ENCODE data around the gene KIF3A.

Gene KIF3A

DNA sequence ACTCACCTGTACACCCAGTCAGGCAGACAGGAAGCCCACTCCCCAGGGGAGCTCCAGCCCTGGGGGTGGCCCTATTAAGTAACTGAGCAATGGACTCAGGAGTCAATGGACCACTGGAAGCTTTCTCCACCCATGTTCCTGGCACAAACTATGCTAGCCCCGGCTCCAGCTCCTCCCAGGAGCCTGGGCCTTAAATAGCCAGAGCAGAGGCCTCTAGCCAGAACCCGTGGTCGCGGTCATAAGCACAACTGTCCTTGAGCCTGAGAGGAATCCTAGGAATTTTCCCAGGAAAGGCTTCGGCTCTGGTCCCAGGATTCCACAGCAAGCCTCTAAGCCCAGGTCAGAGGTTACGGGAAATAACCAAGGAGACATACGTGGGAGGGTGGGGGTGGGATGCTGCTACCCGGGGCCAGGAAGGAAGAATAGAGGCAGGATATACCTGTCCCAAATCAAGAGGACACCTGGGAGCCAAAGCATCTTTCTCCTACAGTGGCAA is 34.2 kb upstream of the KIF3A start:
- Histone ChIP-seq H3K27me3 (ENCODE audit: control insufficient read depth in 1 of 2, insufficient read depth in 2 of 2, low read length in 2 of 2) (no peaks in the 10 kb centered on the region), H3K4me1 (ENCODE audit: control insufficient read depth in 1 of 2, insufficient read depth in 2 of 2, low read length in 2 of 2) (peaks cover 26 to 27% of the 10 kb centered on the region in 2 donors), H3K9me3 (ENCODE audit: control insufficient read depth in 1 of 2, low read length in 2 of 2) (no peaks in the 10 kb centered on the region), H3K4me3 (ENCODE audit: low read depth in 1 of 2, low read length in 2 of 2) (no peak overlapping the region), H3K27ac (ENCODE audit: low read depth, low read length) (no peak overlapping the region), H3K36me3 (ENCODE audit: control insufficient read depth in 1 of 2, insufficient read depth in 2 of 2, low read length in 2 of 2) (peaks cover 0 to 3% of the 10 kb centered on the region in 2 donors), H3K9ac (ENCODE audit: low read depth in 1 of 2, low read length in 2 of 2) (no peak overlapping the region)

DNA sequence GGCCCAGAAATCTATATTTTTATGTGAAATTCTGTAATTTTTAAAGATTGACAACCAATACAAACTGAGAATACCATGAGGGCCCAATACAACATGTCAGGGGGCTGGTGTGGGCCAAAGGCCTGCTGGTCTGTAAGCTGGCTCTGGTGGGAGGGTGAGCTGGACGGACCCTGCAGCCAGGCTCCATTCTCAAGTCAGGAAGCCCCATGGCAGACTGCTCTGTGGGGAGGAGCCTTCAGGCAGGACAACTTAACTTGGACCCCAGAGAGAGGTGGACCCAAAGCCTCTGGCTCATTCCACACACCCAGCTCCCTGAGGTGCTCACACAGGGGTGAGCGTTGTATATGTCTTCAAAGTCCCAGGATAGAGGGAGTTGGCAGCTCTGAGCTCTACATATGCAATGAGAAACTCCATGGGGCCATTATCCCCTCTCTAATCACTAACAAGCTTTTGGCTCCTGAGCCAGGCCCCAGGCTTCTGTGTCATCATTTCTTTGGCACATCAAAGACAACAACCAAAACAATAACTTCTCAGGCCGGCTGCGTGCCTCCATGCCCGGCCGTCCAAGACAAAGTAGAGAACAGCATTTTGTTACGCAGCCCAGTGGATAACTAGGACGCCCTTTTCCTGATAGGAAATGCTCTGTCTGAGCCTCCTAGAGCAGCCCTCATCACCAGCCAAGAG is 33.3 kb upstream of the KIF3A start:
- H3K27ac ChIP-seq (ENCODE audit: low read depth, low read length): no peak overlapping the region
- no peaks in the 10 kb centered on the region for H3K9me3 ChIP-seq (ENCODE audit: control insufficient read depth in 1 of 2, low read length in 2 of 2)
- H3K27me3 ChIP-seq (ENCODE audit: control insufficient read depth in 1 of 2, insufficient read depth in 2 of 2, low read length in 2 of 2): no peaks in the 10 kb centered on the region
- H3K36me3 ChIP-seq (ENCODE audit: control insufficient read depth in 1 of 2, insufficient read depth in 2 of 2, low read length in 2 of 2): peaks cover 0 to 3% of the 10 kb centered on the region in 2 donors
- peaks cover 19 to 20% of the 10 kb centered on the region in 2 donors for H3K4me1 ChIP-seq (ENCODE audit: control insufficient read depth in 1 of 2, insufficient read depth in 2 of 2, low read length in 2 of 2)
- no peak overlapping the region for H3K9ac ChIP-seq (ENCODE audit: low read depth in 1 of 2, low read length in 2 of 2)
- no peak overlapping the region for H3K4me3 ChIP-seq (ENCODE audit: low read depth in 1 of 2, low read length in 2 of 2)

DNA sequence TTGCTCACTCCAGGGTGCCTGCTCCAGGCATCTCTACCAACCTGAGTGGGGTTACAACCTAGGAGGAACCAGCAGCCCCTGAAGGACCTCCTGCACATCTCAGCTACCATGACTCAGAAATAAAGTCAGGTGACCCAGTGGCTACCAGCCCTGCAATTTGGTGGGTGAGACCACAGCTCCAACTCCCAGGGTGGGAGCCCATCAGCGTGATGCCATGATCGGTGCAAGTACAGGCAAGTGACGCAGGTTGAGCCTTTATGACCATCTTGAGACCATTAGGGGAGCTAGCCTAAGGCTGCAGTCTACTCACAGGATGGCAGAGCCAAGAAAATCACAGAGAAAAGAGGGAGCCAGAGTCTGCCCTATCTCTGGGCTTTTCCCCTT is 31.1 kb upstream of the KIF3A start:
- Histone ChIP-seq H3K36me3 (ENCODE audit: control insufficient read depth in 1 of 2, insufficient read depth in 2 of 2, low read length in 2 of 2) (peaks cover 14 to 16% of the 10 kb centered on the region in 2 donors), H3K4me3 (ENCODE audit: low read depth in 1 of 2, low read length in 2 of 2) (no peak overlapping the region), H3K27ac (ENCODE audit: low read depth, low read length) (no peak overlapping the region), H3K9me3 (ENCODE audit: control insufficient read depth in 1 of 2, low read length in 2 of 2) (no peaks in the 10 kb centered on the region), H3K27me3 (ENCODE audit: control insufficient read depth in 1 of 2, insufficient read depth in 2 of 2, low read length in 2 of 2) (no peaks in the 10 kb centered on the region), H3K9ac (ENCODE audit: low read depth in 1 of 2, low read length in 2 of 2) (no peak overlapping the region), H3K4me1 (ENCODE audit: control insufficient read depth in 1 of 2, insufficient read depth in 2 of 2, low read length in 2 of 2) (peaks cover 3 to 6% of the 10 kb centered on the region in 2 donors)

DNA sequence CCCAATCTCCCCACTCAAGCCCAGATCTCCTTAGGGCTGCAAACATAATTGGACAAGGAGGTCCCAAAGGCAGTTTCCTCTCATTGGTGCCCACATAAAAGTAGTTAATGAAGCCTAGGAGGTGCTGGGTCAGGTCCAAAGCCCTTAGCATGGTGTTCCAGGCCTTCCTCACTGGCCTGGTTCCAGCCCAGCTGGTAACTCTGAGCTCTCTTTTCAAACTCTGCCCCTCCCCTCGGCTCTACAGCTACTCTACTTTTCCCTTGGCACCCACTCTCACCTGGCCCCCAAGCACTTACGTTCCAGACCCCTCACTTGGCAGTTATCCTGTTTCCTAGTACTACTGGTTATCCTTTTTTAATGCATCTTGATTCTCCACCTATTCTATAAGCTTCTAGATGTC is 29.8 kb upstream of the KIF3A start:
- H3K4me3 ChIP-seq (ENCODE audit: low read depth in 1 of 2, low read length in 2 of 2): no peak overlapping the region
- no peak overlapping the region for H3K9ac ChIP-seq (ENCODE audit: low read depth in 1 of 2, low read length in 2 of 2)
- H3K9me3 ChIP-seq (ENCODE audit: control insufficient read depth in 1 of 2, low read length in 2 of 2): no peaks in the 10 kb centered on the region
- peaks cover 26 to 29% of the 10 kb centered on the region in 2 donors for H3K36me3 ChIP-seq (ENCODE audit: control insufficient read depth in 1 of 2, insufficient read depth in 2 of 2, low read length in 2 of 2)
- H3K4me1 ChIP-seq (ENCODE audit: control insufficient read depth in 1 of 2, insufficient read depth in 2 of 2, low read length in 2 of 2): peaks cover 3 to 6% of the 10 kb centered on the region in 2 donors
- no peak overlapping the region for H3K27ac ChIP-seq (ENCODE audit: low read depth, low read length)
- no peaks in the 10 kb centered on the region for H3K27me3 ChIP-seq (ENCODE audit: control insufficient read depth in 1 of 2, insufficient read depth in 2 of 2, low read length in 2 of 2)

DNA sequence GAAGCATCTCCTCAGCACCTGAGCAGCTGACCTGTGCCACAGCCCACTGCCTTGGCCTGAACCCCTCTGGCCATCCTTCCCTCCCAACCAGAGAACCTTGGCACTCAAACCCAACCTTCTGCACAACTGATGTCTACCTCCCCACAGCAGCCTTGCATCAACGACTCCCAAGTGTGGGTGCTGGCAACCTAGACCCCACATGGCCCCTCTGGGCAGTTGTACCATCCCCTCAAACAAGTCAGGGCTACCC is 29.4 kb upstream of the KIF3A start:
- H3K4me3 ChIP-seq (ENCODE audit: low read depth in 1 of 2, low read length in 2 of 2): no peak overlapping the region
- H3K9ac ChIP-seq (ENCODE audit: low read depth in 1 of 2, low read length in 2 of 2): no peak overlapping the region
- H3K27me3 ChIP-seq (ENCODE audit: control insufficient read depth in 1 of 2, insufficient read depth in 2 of 2, low read length in 2 of 2): no peaks in the 10 kb centered on the region
- H3K27ac ChIP-seq (ENCODE audit: low read depth, low read length): no peak overlapping the region
- H3K36me3 ChIP-seq (ENCODE audit: control insufficient read depth in 1 of 2, insufficient read depth in 2 of 2, low read length in 2 of 2): peaks cover 25 to 32% of the 10 kb centered on the region in 2 donors
- peaks cover 3 to 6% of the 10 kb centered on the region in 2 donors for H3K4me1 ChIP-seq (ENCODE audit: control insufficient read depth in 1 of 2, insufficient read depth in 2 of 2, low read length in 2 of 2)
- H3K9me3 ChIP-seq (ENCODE audit: control insufficient read depth in 1 of 2, low read length in 2 of 2): no peaks in the 10 kb centered on the region

DNA sequence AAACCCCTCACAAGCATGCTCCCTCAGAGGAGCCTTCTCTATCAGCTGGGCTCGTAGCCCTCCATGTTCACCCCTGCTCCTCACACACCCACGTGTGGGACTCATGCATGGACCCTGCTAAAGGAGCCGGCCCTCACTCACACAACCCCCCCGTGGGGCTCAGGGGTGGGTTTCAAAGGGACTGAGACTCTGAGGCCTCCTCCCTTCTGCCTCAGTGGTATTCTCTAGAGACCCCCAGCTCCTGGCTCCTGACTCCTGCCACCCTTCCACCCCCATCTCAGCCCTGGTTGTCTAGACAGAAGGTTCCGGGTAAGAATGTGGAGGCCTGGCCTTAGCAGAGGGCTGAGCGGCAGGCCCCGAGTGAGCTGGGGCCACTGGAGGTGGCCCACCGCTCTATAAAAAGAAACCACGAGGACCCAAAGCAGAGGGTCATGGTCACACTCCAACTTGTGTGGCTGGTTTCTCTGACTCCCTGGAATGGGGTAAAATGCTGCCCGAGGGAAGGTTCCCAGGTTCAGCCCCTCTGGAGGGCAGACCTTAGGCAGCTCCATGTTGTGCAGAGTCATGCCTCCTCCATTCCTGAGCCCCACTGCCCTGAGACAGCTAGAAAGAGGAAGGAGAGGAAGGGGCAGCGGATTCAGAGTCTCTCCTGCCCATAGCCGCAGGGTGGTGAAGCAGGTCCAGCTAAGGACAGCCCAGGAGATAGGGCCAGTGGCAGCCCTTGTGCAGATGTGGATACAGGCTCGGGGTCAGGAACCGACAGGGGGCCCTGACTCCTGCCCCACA is 28.9 kb upstream of the KIF3A start:
- Histone ChIP-seq H3K9ac (ENCODE audit: low read depth in 1 of 2, low read length in 2 of 2) (no peak overlapping the region), H3K27ac (ENCODE audit: low read depth, low read length) (no peak overlapping the region), H3K4me1 (ENCODE audit: control insufficient read depth in 1 of 2, insufficient read depth in 2 of 2, low read length in 2 of 2) (peaks cover 3 to 6% of the 10 kb centered on the region in 2 donors), H3K9me3 (ENCODE audit: control insufficient read depth in 1 of 2, low read length in 2 of 2) (no peaks in the 10 kb centered on the region), H3K27me3 (ENCODE audit: control insufficient read depth in 1 of 2, insufficient read depth in 2 of 2, low read length in 2 of 2) (no peaks in the 10 kb centered on the region), H3K4me3 (ENCODE audit: low read depth in 1 of 2, low read length in 2 of 2) (no peak overlapping the region), H3K36me3 (ENCODE audit: control insufficient read depth in 1 of 2, insufficient read depth in 2 of 2, low read length in 2 of 2) (peaks cover 25 to 38% of the 10 kb centered on the region in 2 donors)

DNA sequence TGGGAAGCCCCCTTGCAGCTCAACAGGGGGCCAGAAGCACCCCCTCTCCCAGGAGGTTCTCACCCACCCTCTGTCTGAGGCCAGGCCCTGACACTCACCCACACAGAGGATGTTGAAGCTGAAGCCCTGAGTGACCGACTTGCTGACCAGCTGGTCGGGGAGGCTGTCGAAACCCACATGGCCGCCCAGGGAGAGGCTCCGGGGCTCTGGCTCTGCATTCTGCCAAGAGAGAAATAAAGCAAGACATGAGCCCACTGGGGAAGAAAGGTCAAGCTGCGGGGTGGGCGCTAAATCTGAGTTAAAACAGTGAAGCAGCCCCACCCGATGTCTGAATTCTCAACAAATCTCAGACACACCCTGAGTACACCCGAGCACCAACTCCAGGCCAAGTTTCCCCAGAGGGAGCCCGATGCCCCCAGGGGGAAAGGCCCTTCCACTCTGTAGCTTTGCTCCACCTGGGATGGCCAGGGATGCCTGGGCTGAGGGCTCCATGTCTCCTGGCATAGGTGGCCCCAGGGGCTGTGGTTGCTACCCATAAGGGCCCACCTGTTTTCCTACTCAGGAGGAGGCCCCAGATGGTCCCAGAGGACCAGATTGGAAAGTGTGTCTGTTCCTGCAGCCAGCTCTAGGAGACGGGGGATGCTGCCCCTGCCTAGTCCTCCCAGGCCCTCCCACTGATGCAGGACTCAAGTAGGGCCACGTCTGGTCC is 28.1 kb upstream of the KIF3A start:
- Histone ChIP-seq H3K27me3 (ENCODE audit: control insufficient read depth in 1 of 2, insufficient read depth in 2 of 2, low read length in 2 of 2) (no peaks in the 10 kb centered on the region), H3K36me3 (ENCODE audit: control insufficient read depth in 1 of 2, insufficient read depth in 2 of 2, low read length in 2 of 2) (peaks cover 25 to 45% of the 10 kb centered on the region in 2 donors), H3K9me3 (ENCODE audit: control insufficient read depth in 1 of 2, low read length in 2 of 2) (no peaks in the 10 kb centered on the region), H3K4me3 (ENCODE audit: low read depth in 1 of 2, low read length in 2 of 2) (no peak overlapping the region), H3K4me1 (ENCODE audit: control insufficient read depth in 1 of 2, insufficient read depth in 2 of 2, low read length in 2 of 2) (peaks cover 3 to 6% of the 10 kb centered on the region in 2 donors), H3K27ac (ENCODE audit: low read depth, low read length) (no peak overlapping the region), H3K9ac (ENCODE audit: low read depth in 1 of 2, low read length in 2 of 2) (no peak overlapping the region)

DNA sequence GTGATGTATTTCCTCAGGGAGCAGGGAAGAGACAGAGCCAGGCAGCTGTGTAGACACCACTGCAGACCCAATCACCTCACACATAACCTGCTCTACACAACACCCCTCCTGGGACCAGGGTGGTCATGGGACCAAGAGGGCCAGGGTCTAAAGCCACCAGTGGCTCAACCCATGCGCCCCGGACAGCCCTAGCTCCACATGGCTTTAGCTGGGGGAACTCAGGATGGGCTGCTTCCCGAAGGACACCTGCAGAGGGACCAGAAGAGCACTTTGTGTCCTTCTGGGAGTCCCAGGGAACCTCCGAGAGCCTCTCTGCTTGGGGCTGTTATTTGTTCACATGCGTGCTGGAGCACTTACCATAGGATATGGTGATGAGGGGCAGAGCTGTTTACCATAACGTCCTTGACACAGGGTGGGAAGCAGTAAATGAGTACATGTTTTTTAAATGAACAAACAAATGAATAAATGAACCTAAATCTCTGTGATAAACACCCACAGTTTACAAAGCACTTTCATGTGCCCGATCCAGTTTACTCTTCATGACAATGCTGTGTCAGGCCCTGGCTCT is 27.4 kb upstream of the KIF3A start:
- H3K9me3 ChIP-seq (ENCODE audit: control insufficient read depth in 1 of 2, low read length in 2 of 2): no peaks in the 10 kb centered on the region
- H3K9ac ChIP-seq (ENCODE audit: low read depth in 1 of 2, low read length in 2 of 2): no peak overlapping the region
- H3K27me3 ChIP-seq (ENCODE audit: control insufficient read depth in 1 of 2, insufficient read depth in 2 of 2, low read length in 2 of 2): no peaks in the 10 kb centered on the region
- no peak overlapping the region for H3K4me3 ChIP-seq (ENCODE audit: low read depth in 1 of 2, low read length in 2 of 2)
- peaks cover 28 to 52% of the 10 kb centered on the region in 2 donors for H3K36me3 ChIP-seq (ENCODE audit: control insufficient read depth in 1 of 2, insufficient read depth in 2 of 2, low read length in 2 of 2)
- peaks cover 3 to 6% of the 10 kb centered on the region in 2 donors for H3K4me1 ChIP-seq (ENCODE audit: control insufficient read depth in 1 of 2, insufficient read depth in 2 of 2, low read length in 2 of 2)
- no peak overlapping the region for H3K27ac ChIP-seq (ENCODE audit: low read depth, low read length)

DNA sequence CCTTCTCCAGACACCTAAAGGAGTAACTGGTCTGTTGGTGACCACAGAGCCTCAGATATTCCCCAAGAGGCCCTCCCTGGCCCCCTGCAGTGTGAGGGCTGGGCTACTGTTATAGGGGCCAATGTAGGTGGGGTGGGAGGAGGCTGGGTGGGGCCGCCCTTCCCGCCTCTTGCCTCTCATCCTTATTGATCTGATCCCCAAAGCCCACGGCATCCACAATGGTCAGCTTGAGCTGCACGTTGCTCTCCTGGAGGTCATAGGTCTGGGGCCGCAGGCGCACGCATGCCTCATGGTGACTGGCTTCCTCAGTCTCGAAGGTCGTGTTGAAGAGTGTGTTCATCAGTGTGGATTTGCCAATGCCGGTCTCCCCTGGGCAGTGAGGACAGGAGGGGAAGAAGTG is 26.7 kb upstream of the KIF3A start:
- no peaks in the 10 kb centered on the region for H3K27me3 ChIP-seq (ENCODE audit: control insufficient read depth in 1 of 2, insufficient read depth in 2 of 2, low read length in 2 of 2)
- H3K9me3 ChIP-seq (ENCODE audit: control insufficient read depth in 1 of 2, low read length in 2 of 2): no peaks in the 10 kb centered on the region
- H3K4me3 ChIP-seq (ENCODE audit: low read depth in 1 of 2, low read length in 2 of 2): no peak overlapping the region
- peaks cover 30 to 57% of the 10 kb centered on the region in 2 donors for H3K36me3 ChIP-seq (ENCODE audit: control insufficient read depth in 1 of 2, insufficient read depth in 2 of 2, low read length in 2 of 2)
- peaks cover 3 to 6% of the 10 kb centered on the region in 2 donors for H3K4me1 ChIP-seq (ENCODE audit: control insufficient read depth in 1 of 2, insufficient read depth in 2 of 2, low read length in 2 of 2)
- no peak overlapping the region for H3K27ac ChIP-seq (ENCODE audit: low read depth, low read length)
- no peak overlapping the region for H3K9ac ChIP-seq (ENCODE audit: low read depth in 1 of 2, low read length in 2 of 2)
